Tibial artery (tissue), 4 donors: ENCODE measurements around the gene TAPT1.

ENCODE experiments used
- DNase-seq, 2 donors: peaks; one replicate each; pipeline ENCODE4 v3.0.0-alpha.2; 2019
- H3K27ac ChIP-seq, 2 donors: fragments of 200-600 bp; sonication (generic) in 1 of 2; 1 replicate in 1 of 2; 2 replicates in 1 of 2; pipeline ENCODE4 v1.5.1; 2018 to 2019; ENCODE audit warnings: mild to moderate bottlenecking in 1 of 2
- H3K27me3 ChIP-seq, 2 donors: fragments of 200-600 bp; sonication (generic) in 1 of 2; one replicate each; pipeline versions ENCODE4 v1.5.1 to v1.6.0; 2016 to 2019
- H3K36me3 ChIP-seq, 3 donors: fragments of 200-600 bp; sonication (generic) in 2 of 3; one replicate each; pipeline ENCODE4 v1.5.1; 2016 to 2019; ENCODE audit warnings: mild to moderate bottlenecking in 2 of 3
- H3K4me1 ChIP-seq, 4 donors: fragments of 200-600 bp; sonication (generic) in 2 of 4; 1 replicate in 3 of 4; 2 replicates in 1 of 4; pipeline ENCODE4 v1.5.1; 2016 to 2019
- H3K4me3 ChIP-seq, 2 donors: fragments of 200-600 bp; sonication (generic) in 1 of 2; 1 replicate in 1 of 2; 2 replicates in 1 of 2; pipeline ENCODE4 v1.5.1; 2018 to 2019; ENCODE audit warnings: mild to moderate bottlenecking in 2 of 2
- H3K9me3 ChIP-seq, 3 donors: fragments of 200-600 bp; sonication (generic) in 1 of 3; one replicate each; pipeline ENCODE4 v1.5.1; 2016 to 2019
- CTCF ChIP-seq, 2 experiments: fragments of 200-600 bp in 1 of 2; fragments of 450-650 bp in 1 of 2; IDR thresholded peaks; one replicate each; pipeline ENCODE4 v1.5.1; 2017 to 2019; ENCODE audit warnings: antibody characterized with exemption in 2 of 2, mild to moderate bottlenecking in 1 of 2, moderate library complexity in 1 of 2
- intact Hi-C: fragments of 100-400 bp; cut with DNase I; formaldehyde crosslinking; loops from one replicate; pipeline ENCODE4 v1.15.0; 2023; ENCODE audit warnings: low total_unique reads

TAPT1 gene

GRCh38 chr4:16243285-16243684, 17.0 kb upstream of the TAPT1 start:
- H3K27ac ChIP-seq, result no peak overlapping the region
- peaks cover 0 to 3% (median 0%) of the 10 kb centered on the region in 3 donors for H3K36me3 ChIP-seq

DNA sequence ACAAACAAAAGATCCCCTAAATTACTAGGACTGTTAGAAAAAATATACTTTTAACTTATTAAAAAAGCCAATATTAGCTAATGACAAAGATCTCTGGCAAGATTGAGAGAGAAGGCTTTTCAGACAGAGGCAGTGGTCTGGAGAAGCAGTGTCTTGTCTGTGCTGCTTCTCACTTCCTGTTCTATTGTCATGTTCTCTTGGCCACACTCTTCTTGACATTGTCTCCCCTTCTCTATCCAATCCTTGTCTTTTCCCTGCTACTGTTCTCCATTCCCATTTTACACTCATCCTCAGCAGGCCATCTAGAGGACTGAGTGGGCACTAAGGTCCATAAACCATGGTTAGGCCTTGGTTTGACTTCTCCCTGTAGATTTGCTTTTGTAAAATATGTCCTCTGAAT, 14.0 kb upstream of the TAPT1 start:
- no peak overlapping the region for H3K27ac ChIP-seq
- TF ChIP-seq CTCF (IDR thresholded peaks at IDR 0.05), result no peak

More at GRCh38 chr4:16243285-16243684, 17.0 kb upstream of the TAPT1 start:
- TF ChIP-seq CTCF (IDR thresholded peaks at IDR 0.05), result no peak
- Histone ChIP-seq H3K4me3 (no peak overlapping the region), H3K4me1 (no peaks in the 10 kb centered on the region), H3K27me3 (no peaks in the 10 kb centered on the region), H3K9me3 (no peaks in the 10 kb centered on the region)
- no peak for DNase-seq
- intact Hi-C loops, result no loop called here

DNA sequence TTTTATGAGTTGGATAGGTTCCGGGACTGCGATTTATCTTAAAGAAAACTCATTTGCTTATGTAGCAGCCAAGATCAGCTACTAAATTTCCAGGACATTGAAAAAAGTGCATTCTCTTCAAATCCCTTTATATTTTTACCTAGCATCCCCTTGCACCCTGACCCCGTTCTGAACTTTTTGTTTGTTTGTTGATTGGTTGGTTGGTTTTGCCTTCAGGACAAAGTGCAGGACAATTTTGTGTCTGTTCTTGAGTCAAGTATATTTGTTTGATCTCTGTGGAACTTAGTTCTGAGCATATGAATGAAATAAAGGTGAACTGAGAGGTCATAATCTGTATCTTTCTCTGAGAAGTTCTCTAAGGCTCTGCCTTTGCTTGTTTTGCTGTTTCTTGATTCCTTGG, 12.8 kb upstream of the TAPT1 start:
- no peak for DNase-seq
- Histone ChIP-seq H3K36me3 (no peaks in the 10 kb centered on the region), H3K27ac (no peak overlapping the region), H3K4me1 (no peaks in the 10 kb centered on the region), H3K9me3 (no peaks in the 10 kb centered on the region), H3K27me3 (no peaks in the 10 kb centered on the region), H3K4me3 (no peak overlapping the region)
- no peak for TF ChIP-seq CTCF (IDR thresholded peaks at IDR 0.05)
- intact Hi-C loops, result no loop called here

More for the DNA sequence above, 14.0 kb upstream of the TAPT1 start:
- DNase-seq, result no peak
- Histone ChIP-seq H3K4me1 (no peaks in the 10 kb centered on the region), H3K27me3 (no peaks in the 10 kb centered on the region), H3K36me3 (no peaks in the 10 kb centered on the region), H3K9me3 (no peaks in the 10 kb centered on the region), H3K4me3 (no peak overlapping the region)
- intact Hi-C loops, result no loop called here

GRCh38 chr4:16238327-16238726, 12.1 kb upstream of the TAPT1 start:
- no peak for DNase-seq
- Histone ChIP-seq H3K27me3 (no peaks in the 10 kb centered on the region), H3K9me3 (no peaks in the 10 kb centered on the region), H3K27ac (no peak overlapping the region), H3K4me3 (no peak overlapping the region), H3K36me3 (no peaks in the 10 kb centered on the region), H3K4me1 (no peaks in the 10 kb centered on the region)
- intact Hi-C loops, result no loop called here
- no peak for TF ChIP-seq CTCF (IDR thresholded peaks at IDR 0.05)

GRCh38 chr4:16237715-16238114, 11.4 kb upstream of the TAPT1 start:
- no peak for DNase-seq
- Histone ChIP-seq H3K27ac (no peak overlapping the region), H3K4me1 (no peaks in the 10 kb centered on the region), H3K9me3 (no peaks in the 10 kb centered on the region), H3K4me3 (no peak overlapping the region), H3K36me3 (no peaks in the 10 kb centered on the region), H3K27me3 (no peaks in the 10 kb centered on the region)
- intact Hi-C loops, result no loop called here
- no peak for TF ChIP-seq CTCF (IDR thresholded peaks at IDR 0.05)

DNA sequence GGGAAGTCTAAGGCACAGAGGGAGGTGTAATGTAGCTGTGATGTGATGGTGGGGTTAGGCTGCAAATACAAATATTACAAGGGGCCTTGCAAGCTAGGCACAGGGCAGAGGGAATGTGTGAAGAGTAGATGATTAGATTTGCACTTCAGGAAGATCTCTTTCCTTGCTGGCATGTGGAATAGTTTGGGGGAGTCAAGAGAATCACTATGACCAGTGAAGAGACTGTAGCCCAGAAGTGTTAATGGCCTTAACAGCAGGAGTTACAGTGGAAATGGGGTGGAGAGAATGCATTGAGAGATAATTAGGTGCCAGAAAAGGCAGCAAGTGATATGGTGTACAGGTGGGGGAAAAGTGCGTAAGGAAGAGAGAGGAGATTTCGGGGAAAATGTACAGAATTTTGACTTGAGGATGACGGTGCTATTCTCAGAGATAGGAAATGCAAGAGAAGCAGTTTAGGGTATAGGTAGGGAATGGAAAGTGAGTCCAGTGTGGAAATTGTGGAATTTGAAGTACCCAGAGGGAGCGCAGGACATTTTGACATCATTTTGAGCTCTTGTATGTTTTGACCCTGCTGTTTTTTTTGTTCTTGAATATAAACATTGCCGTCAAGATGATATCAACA, 10.2 kb upstream of the TAPT1 start:
- TF ChIP-seq CTCF (IDR thresholded peaks at IDR 0.05), result no peak
- Histone ChIP-seq H3K27me3 (no peaks in the 10 kb centered on the region), H3K9me3 (no peaks in the 10 kb centered on the region), H3K4me1 (peaks cover 0 to 12% (median 2%) of the 10 kb centered on the region in 4 donors), H3K4me3 (no peak overlapping the region), H3K36me3 (no peaks in the 10 kb centered on the region), H3K27ac (no peak overlapping the region)
- DNase-seq, result no peak
- intact Hi-C loops, result no loop called here
